Stimulated activated CD4-positive, alpha-beta T cell treated with anti-CD3 and anti-CD28 coated beads, Interleukin-4, amount 100 ng/mL, for 4 hours (primary cell): Measurements from ENCODE around the gene TNRC18.

ENCODE experiments used
- DNase-seq, 2 experiments: peaks; one replicate each; pipeline ENCODE4 v3.0.0-alpha.2; 2020

Gene TNRC18

GRCh38 chr7:5428478-5429252 lies 5.0 kb upstream of the TNRC18 start:
- no peak for DNase-seq

GRCh38 chr7:5426226-5426475 lies 2.5 kb upstream of the TNRC18 start:
- DNase-seq = no peak

- no peak for DNase-seq
These were observed 2.0 kb upstream of the TNRC18 start for GRCh38 chr7:5425507-5426225.

- no peak for DNase-seq
These were observed 1.3 kb upstream of the TNRC18 start for GRCh38 chr7:5424749-5425506.

- DNase-seq = peak in 1 of 2 experiments; percentile 21
These were observed 528 bp upstream of the TNRC18 start for GRCh38 chr7:5423976-5424748.

GRCh38 chr7:5422396-5423305 lies 983 bp downstream of the TNRC18 start:
- DNase-seq = no peak

GRCh38 chr7:5421714-5422395 lies 1.8 kb downstream of the TNRC18 start:
- no peak for DNase-seq

GRCh38 chr7:5420881-5421713 lies 2.5 kb downstream of the TNRC18 start:
- DNase-seq = no peak

GRCh38 chr7:5420067-5420880 lies 3.4 kb downstream of the TNRC18 start:
- DNase-seq = no peak

GRCh38 chr7:5419539-5420066 lies 4.0 kb downstream of the TNRC18 start:
- DNase-seq = no peak

- no peak for DNase-seq
These were observed 5.4 kb downstream of the TNRC18 start for GRCh38 chr7:5418285-5418582.

GRCh38 chr7:5417106-5418071 lies 6.2 kb downstream of the TNRC18 start:
- no peak for DNase-seq

- DNase-seq = no peak
These were observed 8.7 kb downstream of the TNRC18 start for GRCh38 chr7:5414916-5415315.

- no peak for DNase-seq
These were observed 10.2 kb downstream of the TNRC18 start for GRCh38 chr7:5413449-5413786.

- DNase-seq = no peak
These were observed 14.9 kb downstream of the TNRC18 start for GRCh38 chr7:5408777-5409176.

- DNase-seq = no peak
These were observed 16.4 kb downstream of the TNRC18 start for GRCh38 chr7:5406957-5407945.

GRCh38 chr7:5404421-5404826 lies 19.2 kb downstream of the TNRC18 start:
- DNase-seq = no peak
